GM12864 (cell line): Measurements from ENCODE around the gene TXLNG.

Source experiments
- DNase-seq: peaks from one replicate; pipeline ENCODE4 v3.0.0-alpha.2; 2011; ENCODE audit warnings: low read depth
- H3K4me3 ChIP-seq: 2 replicates; pipeline ENCODE4 v1.5.1; 2011; ENCODE audit warnings: mild to moderate bottlenecking, low read depth, low read length, control low read depth
- CTCF ChIP-seq: IDR thresholded peaks from 2 replicates; pipeline ENCODE4 v1.5.1; 2011; ENCODE audit warnings: low read depth, mild to moderate bottlenecking, moderate library complexity, low read length, control low read depth, inconsistent platforms; ENCODE audit errors: missing control alignments

TXLNG gene

GRCh38 chrX:16883487-16883804, 97.2 kb downstream of the TXLNG start:
- DNase-seq, result no peak
- no peak overlapping the region for H3K4me3 ChIP-seq
- no peak for TF ChIP-seq CTCF

- DNase-seq, result no peak
- no peak for TF ChIP-seq CTCF
These were observed 99.4 kb downstream of the TXLNG start for GRCh38 chrX:16885628-16886027.

GRCh38 chrX:16892504-16893362, 106.5 kb downstream of the TXLNG start:
- peak; percentile 82 for TF ChIP-seq CTCF
- H3K4me3 ChIP-seq, result no peak overlapping the region
- no peak for DNase-seq

More at GRCh38 chrX:16885628-16886027, 99.4 kb downstream of the TXLNG start:
- no peak overlapping the region for H3K4me3 ChIP-seq
